ENCODE measurements around the gene KIF3B.
"Not testable (repeated sequence)": the region's sequence is repeated elsewhere in the genome, so short reads cannot be mapped to it uniquely, and the experiment has no call there.

KIF3B gene

DNA sequence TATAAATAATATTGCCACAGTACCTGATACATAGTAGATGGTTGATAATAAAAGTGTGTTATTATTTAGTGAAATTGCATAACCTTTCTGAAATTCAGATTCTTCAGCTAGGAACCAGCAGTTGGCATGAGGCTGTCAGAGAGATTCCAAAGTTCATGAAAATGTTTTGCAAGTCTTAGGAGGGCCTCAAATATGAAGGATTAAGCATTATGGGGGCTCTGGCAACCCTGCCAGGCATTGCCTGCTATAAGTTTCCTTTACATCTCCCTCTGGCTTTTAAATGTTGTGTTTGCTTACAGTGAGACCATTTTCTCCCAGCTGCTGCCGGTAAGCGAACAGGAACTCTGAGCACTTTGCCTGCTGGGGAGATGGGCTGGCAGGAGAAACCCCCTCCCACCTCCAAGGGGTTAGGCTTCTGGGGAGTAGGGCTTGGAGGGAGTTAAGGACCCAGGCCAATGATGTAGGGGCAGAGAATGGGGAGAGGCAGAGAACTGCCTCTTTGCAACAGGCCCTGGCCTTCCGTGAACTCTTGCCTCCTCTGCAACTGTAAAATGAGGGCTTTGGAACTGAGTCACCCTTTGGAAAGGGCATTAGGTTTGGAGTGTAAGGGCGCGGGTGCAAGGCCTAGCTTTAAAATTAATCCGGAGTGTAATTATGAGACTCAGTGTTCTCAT, 33.2 kb upstream of the KIF3B start:
- DNase-seq, result no peak
- in situ Hi-C loops (cut with HindIII; ENCODE audit: low pct_ligation_motif_present, low pct_unique_long_range_greater_than_20kb, low sequenced_read_pairs), result no loop called here

DNA sequence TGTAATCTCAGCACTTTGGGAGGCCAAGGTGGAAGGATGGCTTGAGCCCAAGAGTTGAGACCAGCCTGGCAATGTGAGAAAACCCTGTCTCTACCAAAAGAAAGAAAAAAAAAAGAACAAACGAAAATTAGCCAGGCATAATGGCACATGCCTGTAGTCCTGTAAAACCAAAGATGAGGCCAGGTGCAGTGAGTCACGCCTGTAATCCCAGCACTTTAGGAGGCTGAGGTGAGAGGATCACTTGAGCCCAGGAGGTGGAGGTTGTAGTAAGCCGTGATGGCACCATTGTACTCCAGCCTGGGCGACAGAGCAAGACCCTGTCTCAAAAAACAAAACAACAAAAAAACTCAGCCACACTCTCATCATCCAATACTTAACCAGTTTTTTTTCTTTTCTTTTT, 32.5 kb upstream of the KIF3B start:
- in situ Hi-C loops (cut with HindIII; ENCODE audit: low pct_ligation_motif_present, low pct_unique_long_range_greater_than_20kb, low sequenced_read_pairs), result no loop called here
- no peak for DNase-seq

DNA sequence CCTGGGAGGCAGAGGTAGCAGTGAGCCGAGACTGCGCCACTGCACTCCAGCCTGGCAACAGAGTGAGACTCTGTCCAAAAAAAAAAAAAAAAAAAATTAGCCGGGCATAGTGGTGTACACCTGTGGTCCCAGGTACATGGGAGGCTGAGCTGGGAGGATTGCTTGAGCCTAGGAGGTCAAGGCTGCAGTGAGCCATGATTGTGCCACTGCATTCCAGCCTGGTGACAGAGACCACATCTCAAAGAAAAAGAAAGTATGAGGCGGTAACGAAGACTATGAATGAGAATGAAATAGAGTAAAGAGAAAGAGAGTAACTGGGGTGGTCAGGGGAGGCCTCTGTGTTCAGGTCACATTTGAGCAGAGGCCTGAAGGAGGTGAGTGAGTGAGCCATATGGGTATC, 31.2 kb upstream of the KIF3B start:
- DNase-seq; in situ Hi-C loops (cut with HindIII; ENCODE audit: low pct_ligation_motif_present, low pct_unique_long_range_greater_than_20kb, low sequenced_read_pairs): not testable (repeated sequence)

DNA sequence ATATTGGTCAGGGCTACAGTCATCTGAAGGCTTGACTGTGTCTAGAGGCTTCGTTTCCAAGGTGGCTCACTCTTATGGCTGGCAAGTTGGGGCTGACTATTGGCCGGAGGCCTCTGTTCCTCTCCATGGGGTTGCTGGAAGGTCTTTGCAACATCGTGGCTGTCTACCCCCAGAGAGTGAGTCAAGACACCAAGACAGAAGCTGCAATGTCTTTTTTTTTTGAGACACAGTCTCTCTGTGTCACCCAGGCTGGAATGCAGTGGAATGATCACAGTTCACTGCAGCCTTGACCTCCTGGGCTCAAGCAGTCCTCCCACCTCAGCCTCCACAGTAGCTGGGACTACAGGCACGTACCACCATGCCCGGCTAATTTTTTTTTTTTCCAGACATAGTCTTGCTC, 29.4 kb upstream of the KIF3B start:
- no peak for DNase-seq
- in situ Hi-C loops (cut with HindIII; ENCODE audit: low pct_ligation_motif_present, low pct_unique_long_range_greater_than_20kb, low sequenced_read_pairs), result no loop called here

DNA sequence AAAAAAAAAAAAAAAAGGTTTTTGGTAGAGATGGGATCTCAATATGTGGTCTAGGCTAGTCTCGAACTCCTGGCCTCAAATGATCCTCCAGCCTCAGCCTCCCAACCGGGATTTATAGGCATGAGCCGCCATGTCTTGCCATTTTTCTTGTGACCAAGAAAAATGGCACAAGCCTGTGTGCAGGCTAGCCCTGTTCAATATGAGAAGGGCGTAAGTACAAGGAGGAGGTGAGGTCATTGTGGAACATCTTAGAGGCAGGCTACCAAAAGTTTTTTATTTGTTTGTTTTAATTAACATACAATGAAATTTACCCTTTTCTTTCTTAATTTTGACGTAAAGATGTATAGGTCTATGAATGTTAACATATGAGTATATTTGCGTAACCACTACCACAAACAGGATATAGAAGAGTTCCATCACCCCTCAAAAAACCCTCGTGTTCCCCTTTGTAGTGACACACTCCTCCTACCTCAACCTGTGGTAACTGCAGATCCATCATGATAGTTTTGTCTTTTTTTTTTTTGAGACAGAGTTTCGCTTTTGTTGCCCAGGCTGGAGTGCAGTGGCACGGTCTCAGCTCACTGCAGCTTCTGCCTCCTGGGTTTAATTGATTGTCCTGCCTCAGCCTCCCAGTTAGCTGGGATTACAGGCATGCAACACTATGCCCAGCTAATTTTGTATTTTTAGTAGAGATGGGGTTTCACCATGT, 28.3 kb upstream of the KIF3B start:
- no peak for DNase-seq
- in situ Hi-C loops (cut with HindIII; ENCODE audit: low pct_ligation_motif_present, low pct_unique_long_range_greater_than_20kb, low sequenced_read_pairs), result no loop called here

DNA sequence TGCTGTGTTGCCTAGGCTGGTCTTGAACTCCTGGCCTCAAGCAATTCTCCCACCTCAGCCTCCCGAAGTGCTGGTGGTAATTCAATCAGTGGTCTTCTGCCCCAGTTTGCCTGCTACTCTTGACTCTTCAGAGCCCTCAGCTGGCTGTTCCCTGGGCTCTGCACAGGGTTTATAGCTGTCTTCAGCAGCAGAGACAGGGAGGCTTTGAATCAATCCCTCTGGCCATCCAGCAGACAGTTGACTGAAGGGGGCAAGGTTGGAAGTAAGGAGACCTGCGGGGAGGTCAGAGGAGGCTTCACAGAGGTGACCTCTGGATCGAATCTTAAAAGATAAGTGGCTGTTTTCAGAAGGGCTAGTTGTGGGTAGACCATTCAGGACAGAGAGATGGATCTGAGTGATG, 26.0 kb upstream of the KIF3B start:
- no peak for DNase-seq
- in situ Hi-C loops (cut with HindIII; ENCODE audit: low pct_ligation_motif_present, low pct_unique_long_range_greater_than_20kb, low sequenced_read_pairs), result no loop called here

DNA sequence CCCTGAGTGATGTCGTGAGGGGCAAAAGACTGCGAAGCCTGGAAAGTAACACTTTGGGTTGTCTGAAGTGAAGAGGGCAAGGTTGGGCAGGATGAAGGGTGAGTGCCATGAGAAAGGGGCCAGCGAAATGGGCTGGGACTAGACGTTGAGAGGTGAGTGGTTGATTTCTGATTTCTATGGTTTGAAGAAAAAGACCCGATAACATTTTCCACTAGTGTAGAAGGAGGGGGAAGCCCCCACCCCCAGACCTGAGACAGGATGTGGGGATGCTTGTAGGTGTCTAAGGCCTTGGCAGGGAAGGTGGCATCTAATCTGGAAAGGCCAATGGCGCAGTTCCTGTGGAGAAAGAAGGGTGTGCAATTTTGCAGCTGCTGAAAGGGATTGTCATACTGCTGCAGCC, 25.3 kb upstream of the KIF3B start:
- in situ Hi-C loops (cut with HindIII; ENCODE audit: low pct_ligation_motif_present, low pct_unique_long_range_greater_than_20kb, low sequenced_read_pairs), result no loop called here
- no peak for DNase-seq

DNA sequence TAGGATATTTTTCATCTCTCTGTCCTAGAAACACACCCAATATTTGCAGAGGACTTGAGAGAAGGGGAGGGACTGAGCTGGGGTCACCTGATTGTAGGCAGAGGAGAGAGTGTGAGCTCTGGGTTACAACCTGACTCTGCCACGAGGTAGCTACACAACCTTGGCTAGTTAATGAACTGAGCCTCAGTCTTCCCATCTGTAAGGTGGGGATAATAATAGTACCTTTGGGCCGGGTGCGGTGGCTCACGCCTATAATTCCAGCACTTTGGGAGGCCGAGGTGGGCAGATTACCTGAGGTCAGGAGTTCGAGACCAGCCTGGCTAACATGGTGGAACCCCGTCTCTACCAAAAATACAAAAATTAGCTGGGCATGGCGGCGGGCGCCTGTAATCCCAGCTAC, 16.5 kb upstream of the KIF3B start:
- in situ Hi-C loops (cut with HindIII; ENCODE audit: low pct_ligation_motif_present, low pct_unique_long_range_greater_than_20kb, low sequenced_read_pairs), result not testable (repeated sequence)

DNA sequence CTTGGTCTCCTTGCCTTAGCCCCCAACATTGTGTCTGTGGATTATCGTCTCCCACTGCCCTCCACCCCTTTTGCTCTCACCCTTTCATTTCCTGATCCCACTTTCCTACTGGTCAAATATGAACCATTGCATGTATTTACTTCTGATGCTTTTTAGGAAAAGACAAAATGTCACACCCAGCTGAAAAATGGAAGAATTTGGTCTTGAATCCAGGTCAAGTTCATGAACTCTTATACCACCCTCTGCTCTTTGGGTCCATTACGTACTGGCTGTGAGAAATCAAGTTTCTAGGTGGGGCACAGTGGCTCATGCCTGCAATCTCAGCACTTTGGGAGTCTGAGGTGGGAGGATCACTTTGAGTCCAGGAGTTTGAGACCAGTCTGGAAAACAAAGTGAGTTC, 15.8 kb upstream of the KIF3B start:
- DNase-seq, result no peak
- in situ Hi-C loops (cut with HindIII; ENCODE audit: low pct_ligation_motif_present, low pct_unique_long_range_greater_than_20kb, low sequenced_read_pairs), result no loop called here

More for the DNA sequence above, 16.5 kb upstream of the KIF3B start:
- not testable (repeated sequence) for DNase-seq

DNA sequence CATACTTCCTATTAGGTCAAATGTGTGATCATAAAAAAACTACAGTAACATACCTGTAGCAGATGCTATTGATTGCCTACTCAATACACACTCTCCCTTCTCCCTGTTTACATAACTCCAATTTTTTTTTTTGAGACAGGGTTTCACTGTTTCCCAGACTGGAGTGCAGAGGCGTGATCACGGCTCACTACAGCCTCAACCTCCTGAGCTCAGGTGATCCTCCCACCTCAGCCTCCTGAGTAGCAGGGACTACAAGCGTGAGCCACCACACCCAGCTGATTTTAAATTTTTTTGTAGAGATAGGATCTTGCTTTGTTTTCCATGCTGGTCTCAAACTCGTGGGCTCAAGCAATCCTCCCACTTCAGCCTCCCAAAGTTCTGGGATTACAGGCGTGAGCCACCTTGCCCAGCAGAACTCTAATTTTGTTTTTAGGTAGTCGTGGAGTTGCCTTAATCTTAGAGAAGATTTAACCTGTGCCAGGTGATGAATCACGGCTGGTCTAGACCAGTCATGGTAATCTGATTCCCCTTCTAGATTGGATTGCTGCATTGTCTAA, 14.0 kb upstream of the KIF3B start:
- DNase-seq, result no peak
- in situ Hi-C loops (cut with HindIII; ENCODE audit: low pct_ligation_motif_present, low pct_unique_long_range_greater_than_20kb, low sequenced_read_pairs), result no loop called here

DNA sequence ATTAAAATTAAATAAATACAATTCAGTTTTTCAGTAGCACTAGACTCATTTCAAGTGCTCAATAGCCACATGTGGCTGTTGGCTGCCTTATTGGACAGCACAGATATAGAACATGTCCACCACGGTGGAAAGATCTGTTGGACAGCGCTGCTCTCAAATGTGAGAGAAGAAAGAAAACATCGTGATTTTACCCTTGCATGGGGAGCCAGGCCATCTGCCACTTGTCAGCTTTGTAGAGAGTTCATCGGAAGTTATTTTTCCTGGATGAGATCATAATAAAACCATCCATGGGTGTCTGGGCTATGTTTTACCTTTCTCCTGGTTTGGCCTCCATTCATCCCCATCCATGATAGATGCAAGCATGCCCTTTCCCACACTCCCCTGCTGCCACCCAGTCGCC, 5.8 kb upstream of the KIF3B start:
- no peak for DNase-seq
- in situ Hi-C loops (cut with HindIII; ENCODE audit: low pct_ligation_motif_present, low pct_unique_long_range_greater_than_20kb, low sequenced_read_pairs), result no loop called here

DNA sequence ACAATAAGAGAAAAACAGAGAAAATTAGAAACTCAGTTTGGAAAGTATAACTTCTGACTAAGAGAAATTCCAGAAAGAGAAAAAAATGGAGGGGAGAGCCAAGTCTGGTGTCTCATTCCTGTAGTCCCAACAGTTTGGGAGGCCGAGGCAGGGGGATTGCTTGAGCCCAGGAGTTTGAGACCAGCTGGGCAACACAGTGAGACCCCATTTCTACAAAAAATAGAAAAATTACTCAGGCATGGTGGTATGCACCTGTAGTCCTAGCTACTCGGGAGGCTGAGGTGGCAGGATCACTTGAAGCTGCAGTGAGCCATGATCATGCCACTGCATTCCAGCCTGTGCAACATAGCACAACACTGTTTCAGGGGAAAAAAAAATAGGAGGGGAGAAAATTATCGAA, 3.1 kb upstream of the KIF3B start:
- DNase-seq, result no peak
- in situ Hi-C loops (cut with HindIII; ENCODE audit: low pct_ligation_motif_present, low pct_unique_long_range_greater_than_20kb, low sequenced_read_pairs), result no loop called here

DNA sequence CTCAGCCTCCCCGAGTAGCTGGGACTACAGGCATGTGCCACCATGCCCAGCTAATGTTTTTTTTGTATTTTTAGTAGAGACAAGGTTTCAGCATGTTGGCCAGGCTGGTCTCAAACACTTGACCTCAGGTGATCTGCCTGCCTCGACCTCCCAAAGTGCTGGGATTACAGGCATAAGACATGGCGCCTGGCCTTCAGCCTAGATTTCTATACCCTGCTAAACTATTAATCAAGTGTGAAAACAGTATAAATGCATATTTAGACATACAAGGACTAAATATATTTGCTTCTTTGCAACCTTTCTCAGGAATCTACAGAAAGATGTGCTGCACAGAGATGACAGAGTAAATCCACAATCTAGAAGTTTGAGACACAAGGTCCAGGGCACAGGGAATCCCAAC, 2.3 kb upstream of the KIF3B start:
- DNase-seq; in situ Hi-C loops (cut with HindIII; ENCODE audit: low pct_ligation_motif_present, low pct_unique_long_range_greater_than_20kb, low sequenced_read_pairs): not testable (repeated sequence)

DNA sequence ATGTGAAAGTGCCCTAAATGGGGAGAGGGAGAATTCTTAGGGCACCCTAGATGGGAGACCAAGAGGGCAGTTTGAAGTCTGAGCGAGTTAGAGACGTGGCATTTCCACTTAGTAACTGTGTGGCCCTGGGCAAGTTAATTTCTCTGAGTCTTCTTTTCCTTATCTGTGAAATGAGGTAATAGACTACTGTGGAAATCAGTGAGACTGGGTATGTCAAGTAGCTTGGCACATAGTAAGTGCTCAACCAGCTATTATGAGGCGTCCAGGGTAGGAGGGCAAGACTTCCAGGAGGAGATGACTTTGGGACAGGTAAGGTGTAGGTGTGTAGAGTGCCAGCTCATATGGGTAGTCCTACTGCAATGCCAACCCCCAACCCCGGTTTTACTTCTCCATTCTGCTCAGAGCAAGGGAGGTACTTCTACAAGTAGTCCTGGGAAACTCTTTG, 770 bp downstream of the KIF3B start:
- in situ Hi-C loops (cut with HindIII; ENCODE audit: low pct_ligation_motif_present, low pct_unique_long_range_greater_than_20kb, low sequenced_read_pairs), result no loop called here
- DNase-seq, result no peak

DNA sequence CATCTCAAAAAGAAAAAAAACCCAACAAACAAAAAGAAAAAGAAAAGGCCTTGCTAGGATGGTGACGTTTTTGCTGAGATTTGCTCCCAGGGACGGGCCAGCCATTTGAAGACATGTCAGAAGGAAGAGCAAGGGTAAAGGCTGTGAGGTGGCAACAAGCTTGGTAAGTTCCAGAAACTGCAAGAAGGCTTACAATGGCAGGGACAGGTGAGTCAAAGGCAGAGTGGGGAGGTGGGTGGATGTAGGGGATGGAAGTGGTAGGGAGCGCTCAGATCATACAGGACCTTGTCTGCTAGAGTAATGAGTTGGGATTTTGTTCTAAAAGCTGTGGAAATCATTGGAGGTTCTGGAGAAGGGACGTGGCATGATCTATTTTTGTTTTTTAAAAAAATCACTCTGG, 4.3 kb downstream of the KIF3B start:
- in situ Hi-C loops (cut with HindIII; ENCODE audit: low pct_ligation_motif_present, low pct_unique_long_range_greater_than_20kb, low sequenced_read_pairs), result no loop called here
- DNase-seq, result no peak

DNA sequence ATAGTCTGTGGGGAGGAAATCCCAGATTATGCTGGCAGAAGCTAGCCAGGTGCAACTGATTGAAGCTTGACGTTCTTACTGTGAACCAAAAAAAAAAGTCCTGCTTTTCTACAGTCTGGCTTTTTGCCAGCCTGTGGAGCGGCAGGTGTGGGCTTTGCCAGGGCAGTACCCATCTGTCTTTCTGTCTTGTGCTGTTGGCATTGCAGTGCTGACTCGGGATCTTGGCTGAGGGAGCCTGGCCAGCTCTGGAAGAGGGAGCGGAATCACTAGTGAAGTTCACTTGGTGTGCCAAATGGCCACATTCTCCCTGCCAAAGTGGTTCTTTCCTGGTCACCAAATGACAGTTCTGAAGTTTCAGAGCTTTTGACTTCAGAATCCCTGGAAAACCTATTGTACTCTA, 5.0 kb downstream of the KIF3B start:
- DNase-seq, result no peak

DNA sequence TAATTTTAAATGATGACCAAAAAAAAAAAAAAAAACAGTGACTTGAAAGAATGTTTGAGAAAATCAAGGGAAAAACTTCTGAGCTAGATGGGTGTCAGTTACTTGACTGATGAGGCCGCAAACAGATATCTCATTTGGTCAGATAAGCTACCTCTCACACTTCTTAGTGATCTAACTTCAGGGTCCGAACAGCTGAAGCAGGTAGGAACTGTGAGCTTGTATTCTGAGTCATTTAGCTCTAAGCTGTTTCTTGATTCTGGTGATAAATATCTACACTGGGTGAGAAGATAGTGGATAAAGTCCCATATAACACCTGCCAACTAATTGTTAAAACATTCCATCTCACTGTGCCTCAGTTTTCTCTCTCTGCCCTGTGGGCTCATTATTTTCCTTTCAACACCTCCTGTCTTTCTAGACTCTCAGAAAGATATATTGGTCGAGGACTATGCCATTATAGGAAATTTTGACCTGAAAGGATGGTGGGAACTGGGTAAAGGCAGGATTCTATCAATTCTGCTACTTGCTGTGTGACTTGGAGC, 7.7 kb downstream of the KIF3B start:
- in situ Hi-C loops (cut with HindIII; ENCODE audit: low pct_ligation_motif_present, low pct_unique_long_range_greater_than_20kb, low sequenced_read_pairs), result no loop called here
- DNase-seq, result no peak

More for the DNA sequence above, 5.0 kb downstream of the KIF3B start:
- in situ Hi-C loops (cut with HindIII; ENCODE audit: low pct_ligation_motif_present, low pct_unique_long_range_greater_than_20kb, low sequenced_read_pairs), result no loop called here

DNA sequence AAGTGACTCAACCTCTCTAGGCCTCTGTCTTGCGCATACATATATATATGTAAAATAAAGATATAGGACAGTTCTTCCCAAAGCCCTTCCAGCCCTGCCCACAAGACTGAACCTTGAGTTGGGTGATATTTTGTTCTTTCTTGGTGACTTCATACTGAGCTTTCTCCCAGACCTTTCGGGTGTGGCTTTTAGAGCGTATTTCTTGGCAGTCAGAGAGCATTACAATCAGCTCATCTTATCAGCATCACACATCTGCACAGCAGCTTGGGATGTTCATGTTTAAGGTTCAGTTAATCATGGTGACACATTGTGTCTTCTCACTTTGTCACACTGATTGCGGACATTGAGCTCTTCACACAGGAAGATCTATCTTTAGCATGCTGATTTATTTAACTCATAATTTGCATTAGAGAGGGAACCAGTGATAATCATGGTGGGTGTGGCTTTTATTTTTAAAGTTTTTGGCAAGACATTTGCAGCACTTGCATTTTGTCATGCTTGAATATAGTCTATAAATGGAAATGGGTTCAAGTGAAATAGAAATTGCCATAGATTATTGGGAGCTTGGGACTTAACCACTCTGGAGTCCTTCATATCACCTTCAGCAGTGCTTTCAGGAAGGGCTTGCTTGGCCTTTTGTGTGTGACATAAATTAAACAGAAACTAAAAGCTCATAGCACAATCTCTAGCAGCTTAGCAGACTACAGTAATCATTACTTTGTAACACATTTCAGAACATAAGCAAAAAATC, 8.3 kb downstream of the KIF3B start:
- DNase-seq, result no peak
- in situ Hi-C loops (cut with HindIII; ENCODE audit: low pct_ligation_motif_present, low pct_unique_long_range_greater_than_20kb, low sequenced_read_pairs), result no loop called here

DNA sequence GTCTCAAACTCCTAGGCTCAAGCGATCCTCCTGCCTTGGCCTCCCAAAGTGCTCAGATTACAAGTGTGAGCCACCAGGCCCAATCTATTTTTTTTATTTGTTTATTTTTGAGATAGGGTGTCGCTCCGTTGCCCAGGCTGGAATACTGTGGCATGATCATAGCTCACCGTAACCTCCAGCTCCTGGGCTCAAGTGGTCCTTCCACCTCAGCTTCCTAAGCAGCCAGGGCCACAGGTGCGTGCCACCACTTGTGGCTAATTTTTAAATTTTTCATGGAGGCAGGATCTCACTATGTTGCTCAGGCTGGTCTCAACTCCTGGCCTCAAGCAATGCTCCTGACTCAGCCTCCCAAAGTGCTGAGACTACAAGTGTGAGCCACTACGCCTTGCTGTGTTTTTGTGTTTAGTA, 9.8 kb downstream of the KIF3B start:
- no peak for DNase-seq
- in situ Hi-C loops (cut with HindIII; ENCODE audit: low pct_ligation_motif_present, low pct_unique_long_range_greater_than_20kb, low sequenced_read_pairs), result no loop called here
